ENCODE measurements around the gene SEPTIN12.

The SEPTIN12 gene

DNA sequence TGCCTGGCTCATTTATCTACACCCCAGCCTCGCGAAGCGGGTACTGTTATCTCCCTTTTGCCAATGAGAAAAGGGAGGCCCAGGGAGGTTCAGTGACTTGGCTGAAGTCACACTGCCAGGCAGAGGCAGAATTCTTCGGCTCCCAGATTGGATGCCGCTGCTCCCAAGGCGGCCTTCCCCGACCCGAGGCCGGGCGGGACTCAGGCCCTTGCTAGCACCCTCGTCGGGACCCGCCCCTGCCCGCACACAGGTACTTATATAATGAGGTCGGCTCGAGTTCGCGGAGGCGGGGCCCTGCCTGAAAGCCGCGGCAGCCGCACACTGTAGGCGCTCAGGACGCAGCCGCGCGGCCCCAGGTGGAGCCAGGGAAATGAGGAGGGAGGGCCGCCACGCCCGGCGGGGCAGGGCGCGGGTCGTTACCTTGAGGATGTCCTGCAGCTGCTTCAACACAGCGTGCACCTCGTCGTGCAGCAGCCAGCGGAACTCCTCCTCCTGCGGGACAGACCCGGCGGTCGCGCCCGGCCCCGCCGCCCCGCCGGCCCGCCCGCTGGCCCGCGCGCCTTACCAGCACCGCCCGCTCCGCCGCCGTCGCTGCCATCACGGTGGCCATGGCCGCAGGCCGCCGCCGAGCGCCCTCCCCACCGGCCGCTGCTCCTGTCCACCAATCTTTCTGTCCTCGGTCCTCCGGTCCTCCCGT, 14.0 kb upstream of the SEPTIN12 start, which contains the start of gene ROGDI:
Gene ROGDI, minus strand, starts transcription at position 672 of the 697 bp plus-strand sequence. Its CDS starts 62 bp downstream, at position 610.
- Histone ChIP-seq H3K27ac (ENCODE audit: low read length) (peak within 1 kb of the TSS; percentile 39), H3K4me3 (ENCODE audit: low read length) (peak within 1 kb of the TSS; percentile 89), H3K9me3 (ENCODE audit: control insufficient read depth, low read depth, low read length) (no peaks in the 10 kb centered on the region), H3K4me1 (ENCODE audit: control insufficient read depth, low read depth, low read length) (peaks cover 6% of the 10 kb centered on the region), H3K9ac (ENCODE audit: low read length) (peak within 1 kb of the TSS; percentile 62), H3K27me3 (ENCODE audit: control insufficient read depth, insufficient read depth, low read length) (no peaks in the 10 kb centered on the region), H3K36me3 (ENCODE audit: control insufficient read depth, low read depth, low read length) (peaks cover 18% of the 10 kb centered on the region)

DNA sequence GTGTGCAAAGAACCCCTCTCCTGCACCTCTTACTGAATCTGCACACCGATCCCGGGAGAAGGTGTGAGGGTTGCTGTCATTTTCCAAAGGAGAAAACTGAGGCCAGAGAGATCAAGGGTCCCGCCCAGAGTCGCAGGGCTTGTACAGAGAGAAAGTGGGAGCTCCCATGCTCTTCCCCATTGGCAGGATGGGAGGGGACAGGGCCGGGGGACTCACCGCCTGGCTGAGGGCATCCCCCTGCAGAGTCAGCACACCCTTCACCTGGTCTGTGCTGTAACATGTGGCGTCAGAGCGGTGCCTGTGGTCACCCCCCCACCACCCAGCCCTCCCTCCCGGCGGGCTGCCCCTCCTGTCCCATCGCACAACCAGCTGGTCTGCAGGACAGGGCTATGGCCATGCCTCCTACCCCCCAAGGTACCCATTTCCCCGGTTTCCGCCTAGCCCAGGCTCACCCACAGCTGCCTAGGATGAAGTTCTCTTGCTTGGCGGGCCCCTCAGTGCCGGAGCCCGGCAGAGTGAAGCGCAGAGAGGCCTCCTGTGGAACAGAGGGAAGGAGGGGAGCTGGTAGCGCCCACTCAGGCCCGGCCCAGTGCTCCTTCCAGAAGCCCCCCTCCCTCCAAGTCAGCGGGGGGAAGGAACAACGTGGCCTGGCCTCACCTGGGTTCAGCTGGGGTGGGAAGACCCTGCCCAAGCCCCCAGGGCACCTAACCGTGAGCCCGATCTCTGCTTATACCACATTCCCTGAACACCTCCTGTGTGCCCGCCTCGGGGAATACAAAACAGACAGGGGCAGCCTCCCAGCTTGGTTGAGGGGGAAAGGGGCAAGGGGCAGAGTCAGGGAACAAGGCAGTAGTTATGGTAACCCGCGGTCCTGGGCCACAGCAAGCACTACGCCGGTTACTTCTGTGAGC, 13.2 kb upstream of the SEPTIN12 start:
- Histone ChIP-seq H3K9me3 (ENCODE audit: control insufficient read depth, low read depth, low read length) (no peaks in the 10 kb centered on the region), H3K4me3 (ENCODE audit: low read length) (peak overlapping the region; percentile 89), H3K9ac (ENCODE audit: low read length) (peak overlapping the region; percentile 54), H3K4me1 (ENCODE audit: control insufficient read depth, low read depth, low read length) (peaks cover 6% of the 10 kb centered on the region), H3K27ac (ENCODE audit: low read length) (peak overlapping the region; percentile 39), H3K36me3 (ENCODE audit: control insufficient read depth, low read depth, low read length) (peaks cover 16% of the 10 kb centered on the region), H3K27me3 (ENCODE audit: control insufficient read depth, insufficient read depth, low read length) (no peaks in the 10 kb centered on the region)

GRCh38 chr16:4800290-4801041, 12.3 kb upstream of the SEPTIN12 start:
- H3K4me1 ChIP-seq (ENCODE audit: control insufficient read depth, low read depth, low read length) = peaks cover 6% of the 10 kb centered on the region
- no peak overlapping the region for H3K4me3 ChIP-seq (ENCODE audit: low read length)
- H3K27me3 ChIP-seq (ENCODE audit: control insufficient read depth, insufficient read depth, low read length) = no peaks in the 10 kb centered on the region
- H3K36me3 ChIP-seq (ENCODE audit: control insufficient read depth, low read depth, low read length) = peaks cover 11% of the 10 kb centered on the region
- no peak overlapping the region for H3K9ac ChIP-seq (ENCODE audit: low read length)
- no peak overlapping the region for H3K27ac ChIP-seq (ENCODE audit: low read length)
- no peaks in the 10 kb centered on the region for H3K9me3 ChIP-seq (ENCODE audit: control insufficient read depth, low read depth, low read length)

DNA sequence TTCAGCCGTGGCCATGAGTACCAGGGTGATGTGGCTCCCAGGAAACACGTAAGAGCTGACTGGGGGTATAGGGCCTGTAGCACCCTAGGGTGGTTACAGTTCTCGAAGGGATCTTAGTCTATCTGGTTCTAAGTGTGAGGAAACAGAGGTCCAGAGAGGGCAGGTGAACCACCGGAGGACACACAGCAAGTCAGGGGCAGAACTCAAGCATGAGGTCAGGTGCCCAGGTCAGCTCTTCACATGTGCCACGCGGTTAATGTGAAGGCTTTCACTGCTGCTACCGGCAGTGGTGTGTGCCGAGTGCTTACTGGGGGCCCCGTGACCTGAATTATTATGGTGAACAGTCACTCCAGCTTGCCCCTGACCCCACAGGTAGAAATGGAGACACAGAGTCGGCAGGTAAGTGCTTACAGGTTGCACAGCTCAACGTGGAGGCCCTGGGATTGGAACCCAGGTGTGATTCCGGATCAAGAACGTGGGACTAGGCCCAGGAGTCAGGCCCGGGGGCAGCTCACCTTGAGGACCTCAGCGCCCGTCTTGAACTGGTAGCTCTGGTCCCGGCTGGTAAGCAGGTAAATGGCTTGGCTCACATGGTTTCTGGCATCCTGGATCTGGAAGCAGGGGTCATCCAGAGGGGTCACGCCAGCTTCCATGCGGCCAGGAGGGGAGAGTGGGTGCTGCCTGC, 11.2 kb upstream of the SEPTIN12 start:
- peaks cover 6% of the 10 kb centered on the region for H3K4me1 ChIP-seq (ENCODE audit: control insufficient read depth, low read depth, low read length)
- no peaks in the 10 kb centered on the region for H3K9me3 ChIP-seq (ENCODE audit: control insufficient read depth, low read depth, low read length)
- peaks cover under 1% of the 10 kb centered on the region for H3K36me3 ChIP-seq (ENCODE audit: control insufficient read depth, low read depth, low read length)
- H3K4me3 ChIP-seq (ENCODE audit: low read length) = no peak overlapping the region
- H3K27ac ChIP-seq (ENCODE audit: low read length) = no peak overlapping the region
- no peaks in the 10 kb centered on the region for H3K27me3 ChIP-seq (ENCODE audit: control insufficient read depth, insufficient read depth, low read length)
- no peak overlapping the region for H3K9ac ChIP-seq (ENCODE audit: low read length)

- H3K9ac ChIP-seq (ENCODE audit: low read length) = no peak overlapping the region
- H3K27me3 ChIP-seq (ENCODE audit: control insufficient read depth, insufficient read depth, low read length) = no peaks in the 10 kb centered on the region
- no peaks in the 10 kb centered on the region for H3K9me3 ChIP-seq (ENCODE audit: control insufficient read depth, low read depth, low read length)
- no peak overlapping the region for H3K27ac ChIP-seq (ENCODE audit: low read length)
- H3K36me3 ChIP-seq (ENCODE audit: control insufficient read depth, low read depth, low read length) = no peaks in the 10 kb centered on the region
- peaks cover 5% of the 10 kb centered on the region for H3K4me1 ChIP-seq (ENCODE audit: control insufficient read depth, low read depth, low read length)
- no peak overlapping the region for H3K4me3 ChIP-seq (ENCODE audit: low read length)
Measured at GRCh38 chr16:4798456-4798855, 10.3 kb upstream of the SEPTIN12 start.

GRCh38 chr16:4797805-4798252, 9.7 kb upstream of the SEPTIN12 start:
- no peaks in the 10 kb centered on the region for H3K27me3 ChIP-seq (ENCODE audit: control insufficient read depth, insufficient read depth, low read length)
- no peak overlapping the region for H3K27ac ChIP-seq (ENCODE audit: low read length)
- no peaks in the 10 kb centered on the region for H3K36me3 ChIP-seq (ENCODE audit: control insufficient read depth, low read depth, low read length)
- H3K4me3 ChIP-seq (ENCODE audit: low read length) = no peak overlapping the region
- H3K9ac ChIP-seq (ENCODE audit: low read length) = no peak overlapping the region
- H3K4me1 ChIP-seq (ENCODE audit: control insufficient read depth, low read depth, low read length) = no peaks in the 10 kb centered on the region
- no peaks in the 10 kb centered on the region for H3K9me3 ChIP-seq (ENCODE audit: control insufficient read depth, low read depth, low read length)

- Histone ChIP-seq H3K4me3 (ENCODE audit: low read length) (no peak overlapping the region), H3K4me1 (ENCODE audit: control insufficient read depth, low read depth, low read length) (no peaks in the 10 kb centered on the region), H3K27me3 (ENCODE audit: control insufficient read depth, insufficient read depth, low read length) (no peaks in the 10 kb centered on the region), H3K9me3 (ENCODE audit: control insufficient read depth, low read depth, low read length) (no peaks in the 10 kb centered on the region), H3K9ac (ENCODE audit: low read length) (no peak overlapping the region), H3K27ac (ENCODE audit: low read length) (no peak overlapping the region), H3K36me3 (ENCODE audit: control insufficient read depth, low read depth, low read length) (no peaks in the 10 kb centered on the region)
Measured at GRCh38 chr16:4796982-4797804, 9.0 kb upstream of the SEPTIN12 start.

- no peak overlapping the region for H3K9ac ChIP-seq (ENCODE audit: low read length)
- H3K4me3 ChIP-seq (ENCODE audit: low read length) = no peak overlapping the region
- no peaks in the 10 kb centered on the region for H3K4me1 ChIP-seq (ENCODE audit: control insufficient read depth, low read depth, low read length)
- no peaks in the 10 kb centered on the region for H3K9me3 ChIP-seq (ENCODE audit: control insufficient read depth, low read depth, low read length)
- no peaks in the 10 kb centered on the region for H3K36me3 ChIP-seq (ENCODE audit: control insufficient read depth, low read depth, low read length)
- no peaks in the 10 kb centered on the region for H3K27me3 ChIP-seq (ENCODE audit: control insufficient read depth, insufficient read depth, low read length)
- H3K27ac ChIP-seq (ENCODE audit: low read length) = no peak overlapping the region
Measured at GRCh38 chr16:4795828-4796572, 7.9 kb upstream of the SEPTIN12 start.

- no peak within 1 kb of the TSS for H3K27ac ChIP-seq (ENCODE audit: low read length)
- no peaks in the 10 kb centered on the region for H3K4me1 ChIP-seq (ENCODE audit: control insufficient read depth, low read depth, low read length)
- H3K36me3 ChIP-seq (ENCODE audit: control insufficient read depth, low read depth, low read length) = no peaks in the 10 kb centered on the region
- no peaks in the 10 kb centered on the region for H3K27me3 ChIP-seq (ENCODE audit: control insufficient read depth, insufficient read depth, low read length)
- H3K9ac ChIP-seq (ENCODE audit: low read length) = no peak within 1 kb of the TSS
- H3K9me3 ChIP-seq (ENCODE audit: control insufficient read depth, low read depth, low read length) = no peaks in the 10 kb centered on the region
- H3K4me3 ChIP-seq (ENCODE audit: low read length) = no peak within 1 kb of the TSS
Measured at GRCh38 chr16:4795181-4795827, 7.2 kb upstream of the SEPTIN12 start, which contains the start of gene SMIM22. Gene SMIM22 (plus strand): TSS chr16:4795369. CDS start chr16:4795735, 366 bp downstream.

Measured in iPS-18a (cell line).